HEK293 (cell line): ENCODE data around the gene UBR2.
"Not testable (repeated sequence)": the region's sequence is repeated elsewhere in the genome, so short reads cannot be mapped to it uniquely, and the experiment has no call there.

Experiments
- CTCF ChIA-PET: fragments of 350-600 bp; formaldehyde crosslinking; extraction: SDS; loops from one replicate; lab custom pipeline; 2021; ENCODE audit warnings: antibody characterized with exemption; lab: Yijun Ruan, JAX
- POLR2A ChIA-PET: fragments of 300-600 bp; formaldehyde crosslinking; extraction: SDS; loops from one replicate; lab custom pipeline; 2020; ENCODE audit warnings: antibody characterized with exemption, inconsistent platforms; lab: Yijun Ruan, JAX
- H3K27ac ChIP-seq: fragments of 200-500 bp; sonication (Bioruptor generic); 2 replicates; pipeline ENCODE4 v1.5.1; 2014; ENCODE audit warnings: low read depth, low read length, control low read depth, inconsistent platforms; ENCODE audit errors: extremely low read depth
- H3K36me3 ChIP-seq, 2 experiments: fragments of 200-500 bp in 1 of 2; sonication (Bioruptor generic) in 1 of 2; 1 replicate in 1 of 2; 2 replicates in 1 of 2; pipeline ENCODE4 v1.5.1; 2014 to 2017; ENCODE audit warnings: inconsistent platforms in 2 of 2, low read length in 2 of 2; ENCODE audit not compliant: control insufficient read depth in 2 of 2, insufficient read depth in 1 of 2
- H3K4me1 ChIP-seq: fragments of 200-500 bp; sonication (Bioruptor generic); 2 replicates; pipeline ENCODE4 v1.5.1; 2014; ENCODE audit warnings: mild to moderate bottlenecking, low read length, inconsistent platforms; ENCODE audit not compliant: control insufficient read depth, insufficient read depth
- H3K4me3 ChIP-seq: 2 replicates; pipeline ENCODE4 v1.5.1; 2011; ENCODE audit warnings: low read depth, mild to moderate bottlenecking, control low read depth, low read length, moderate library complexity
- H3K9me3 ChIP-seq: fragments of 200-500 bp; sonication (Bioruptor generic); 2 replicates; pipeline ENCODE4 v1.5.1; 2014; ENCODE audit warnings: low read depth, low read length, inconsistent platforms; ENCODE audit not compliant: control insufficient read depth, insufficient read depth
- BCL11B ChIP-seq: fragments of 450-650 bp; formaldehyde crosslinking; IDR thresholded peaks from 2 replicates; pipeline ENCODE4 v1.5.1; 2016; ENCODE audit warnings: low read depth, missing biosample characterization, missing genetic modification characterization
- CTCF ChIP-seq: fragments of 450-650 bp; formaldehyde crosslinking; IDR thresholded peaks from 2 replicates; pipeline ENCODE4 v1.5.1; 2016; ENCODE audit warnings: missing biosample characterization, missing genetic modification characterization
- KLF16 ChIP-seq: fragments of 450-650 bp; formaldehyde crosslinking; IDR thresholded peaks from 2 replicates; pipeline ENCODE4 v1.5.1; 2017; ENCODE audit warnings: missing biosample characterization, missing genetic modification characterization
- OSR2 ChIP-seq: fragments of 450-650 bp; formaldehyde crosslinking; IDR thresholded peaks from 2 replicates; pipeline ENCODE4 v1.5.1; 2016; ENCODE audit warnings: missing biosample characterization, missing genetic modification characterization
- PBX3 ChIP-seq: sonication (generic); formaldehyde crosslinking; IDR thresholded peaks from 2 replicates; pipeline ENCODE4 v1.8.1; 2022; ENCODE audit warnings: mild to moderate bottlenecking, moderate library complexity, missing genetic modification reagents
- PRDM4 ChIP-seq: fragments of 450-650 bp; formaldehyde crosslinking; IDR thresholded peaks from 2 replicates; pipeline ENCODE4 v1.5.1; 2017; ENCODE audit warnings: missing biosample characterization, missing genetic modification characterization
- SCRT1 ChIP-seq: fragments of 450-650 bp; formaldehyde crosslinking; IDR thresholded peaks from 2 replicates; pipeline ENCODE4 v1.5.1; 2016; ENCODE audit warnings: missing biosample characterization, missing genetic modification characterization, borderline replicate concordance
- SCRT2 ChIP-seq: fragments of 450-650 bp; formaldehyde crosslinking; IDR thresholded peaks from 2 replicates; pipeline ENCODE4 v1.5.1; 2016; ENCODE audit warnings: missing biosample characterization, missing genetic modification characterization
- YY1 ChIP-seq: fragments of 450-650 bp; formaldehyde crosslinking; IDR thresholded peaks from 2 replicates; pipeline ENCODE4 v1.5.1; 2018; ENCODE audit warnings: missing biosample characterization, missing genetic modification characterization
- ZBTB7A ChIP-seq: fragments of 450-650 bp; formaldehyde crosslinking; IDR thresholded peaks from 2 replicates; pipeline ENCODE4 v1.5.1; 2016; ENCODE audit warnings: low read depth, missing biosample characterization, missing genetic modification characterization
- ZNF114 ChIP-seq: fragments of 450-650 bp; formaldehyde crosslinking; IDR thresholded peaks from 2 replicates; pipeline ENCODE4 v1.5.0; 2017; ENCODE audit warnings: missing biosample characterization, missing genetic modification characterization
- ZNF121 ChIP-seq: fragments of 450-650 bp; formaldehyde crosslinking; IDR thresholded peaks from 2 replicates; pipeline ENCODE4 v1.5.1; 2016; ENCODE audit warnings: missing biosample characterization, missing genetic modification characterization
- ZNF146 ChIP-seq: fragments of 450-650 bp; formaldehyde crosslinking; IDR thresholded peaks from 2 replicates; pipeline ENCODE4 v1.5.1; 2016; ENCODE audit warnings: missing biosample characterization, missing genetic modification characterization
- ZNF280D ChIP-seq: fragments of 450-650 bp; formaldehyde crosslinking; IDR thresholded peaks from 2 replicates; pipeline ENCODE4 v1.5.1; 2016; ENCODE audit warnings: missing biosample characterization, missing genetic modification characterization
- ZNF521 ChIP-seq: fragments of 450-650 bp; formaldehyde crosslinking; IDR thresholded peaks from 2 replicates; pipeline ENCODE4 v1.5.1; 2017; ENCODE audit warnings: missing biosample characterization, mild to moderate bottlenecking, missing genetic modification characterization
- ZNF530 ChIP-seq: fragments of 450-650 bp; formaldehyde crosslinking; IDR thresholded peaks from 2 replicates; pipeline ENCODE4 v1.5.1; 2016; ENCODE audit warnings: low read depth, missing biosample characterization, missing genetic modification characterization
- ZNF654 ChIP-seq: fragments of 450-650 bp; formaldehyde crosslinking; IDR thresholded peaks from 2 replicates; pipeline ENCODE4 v1.5.1; 2016; ENCODE audit warnings: low read depth, missing biosample characterization, missing genetic modification characterization
- ZNF660 ChIP-seq: fragments of 450-650 bp; IDR thresholded peaks from 2 replicates; pipeline ENCODE4 v1.5.1; 2018; ENCODE audit warnings: missing biosample characterization, mild to moderate bottlenecking, missing genetic modification characterization
- ZNF701 ChIP-seq: fragments of 450-650 bp; formaldehyde crosslinking; IDR thresholded peaks from 2 replicates; pipeline ENCODE4 v1.5.1; 2016; ENCODE audit warnings: missing biosample characterization, missing genetic modification characterization
- ZSCAN30 ChIP-seq: fragments of 450-650 bp; IDR thresholded peaks from 2 replicates; pipeline ENCODE4 v1.5.1; 2018; ENCODE audit warnings: missing biosample characterization, mild to moderate bottlenecking, missing genetic modification characterization, moderate library complexity

The UBR2 gene

GRCh38 chr6:42566614-42567208, 2.9 kb downstream of the UBR2 start:
- Histone ChIP-seq H3K27ac (no peak overlapping the region), H3K36me3 (peaks cover 4% of the 10 kb centered on the region in 2 experiments; a peak in 2 of 3 replicates), H3K4me1 (0 out of 2 replicates have a peak, but pooled peaks cover under 1% of the 10 kb centered on the region), H3K4me3 (no peak overlapping the region)
- POLR2A ChIA-PET: interaction anchor here (0.7 kb wide), 1 partner anchor 66 kb away, joined by 3 read pairs; no protein-coding TSS in a partner anchor
- TF ChIP-seq ZNF121 (tag by site-specific recombination) (peak; percentile 83), YY1 (tag by site-specific recombination) (no peak), SCRT1 (tag by site-specific recombination) (no peak), ZNF114 (no peak), CTCF (no peak)
- TF ChIP-seq, all 188 proteins: peak for 1
- no peaks in the 10 kb centered on the region for H3K9me3 ChIP-seq
- CTCF ChIA-PET: interaction anchor here (1.0 to 3.3 kb wide), 3 partner anchors 12 to 88 kb away, joined by 3 to 15 read pairs (median 6); no protein-coding TSS in a partner anchor

- not testable (repeated sequence) for H3K27ac ChIP-seq, H3K4me3 ChIP-seq, H3K36me3 ChIP-seq, H3K9me3 ChIP-seq, H3K4me1 ChIP-seq
- ChIA-PET POLR2A (interaction anchor here (0.7 kb wide), 1 partner anchor 67 kb away, joined by 3 read pairs; no protein-coding TSS in a partner anchor), CTCF (interaction anchor here (1.0 to 3.3 kb wide), 3 partner anchors 12 to 87 kb away, joined by 3 to 15 read pairs (median 6); no protein-coding TSS in a partner anchor)
These were observed 3.4 kb downstream of the UBR2 start for GRCh38 chr6:42567237-42567636.

- CTCF ChIA-PET: interaction anchor here (0.6 to 3.7 kb wide), 4 partner anchors 22 to 175 kb away, joined by 3 to 20 read pairs (median 3); no protein-coding TSS in a partner anchor
- Histone ChIP-seq H3K4me1 (peaks cover 6% of the 10 kb centered on the region; the same call in 1 of the 2 replicates), H3K36me3 (peaks cover 4 to 10% of the 10 kb centered on the region in 2 experiments; a peak in 2 of 3 replicates), H3K9me3 (no peaks in the 10 kb centered on the region), H3K4me3 (no peak overlapping the region), H3K27ac (no peak overlapping the region)
- POLR2A ChIA-PET: interaction anchor here (1.3 kb wide), 1 partner anchor 19 kb away, joined by 4 read pairs; no protein-coding TSS in a partner anchor
- TF ChIP-seq ZNF530 (tag by site-specific recombination) (no peak), SCRT2 (tag by site-specific recombination) (0 out of 2 replicates have a peak, but pooled peaks have one; percentile 6), ZSCAN30 (no peak), ZBTB7A (tag by site-specific recombination) (no peak), OSR2 (tag by site-specific recombination) (no peak), ZNF280D (tag by site-specific recombination) (0 out of 2 replicates have a peak, but pooled peaks have one; percentile 13), ZNF660 (tag by site-specific recombination) (no peak), KLF16 (tag by site-specific recombination) (no peak), BCL11B (no peak), ZNF521 (tag by site-specific recombination) (no peak), PRDM4 (tag by site-specific recombination) (peak; percentile 28; the same call in 1 of the 2 replicates), ZNF146 (tag by site-specific recombination) (no peak), PBX3 (no peak), ZNF701 (tag by site-specific recombination) (no peak), ZNF654 (tag by site-specific recombination) (no peak)
These were observed 5.5 kb downstream of the UBR2 start for GRCh38 chr6:42569102-42570028.
